GM19238 (cell line): ENCODE results near the gene SARNP.
"Not testable (repeated sequence)": the region's sequence is repeated elsewhere in the genome, so short reads cannot be mapped to it uniquely, and the experiment has no call there.

Source experiments
- DNase-seq: peaks from one replicate; pipeline ENCODE4 v3.0.0; 2011; ENCODE audit warnings: low spot score; ENCODE audit not compliant: insufficient read length

Gene SARNP

DNA sequence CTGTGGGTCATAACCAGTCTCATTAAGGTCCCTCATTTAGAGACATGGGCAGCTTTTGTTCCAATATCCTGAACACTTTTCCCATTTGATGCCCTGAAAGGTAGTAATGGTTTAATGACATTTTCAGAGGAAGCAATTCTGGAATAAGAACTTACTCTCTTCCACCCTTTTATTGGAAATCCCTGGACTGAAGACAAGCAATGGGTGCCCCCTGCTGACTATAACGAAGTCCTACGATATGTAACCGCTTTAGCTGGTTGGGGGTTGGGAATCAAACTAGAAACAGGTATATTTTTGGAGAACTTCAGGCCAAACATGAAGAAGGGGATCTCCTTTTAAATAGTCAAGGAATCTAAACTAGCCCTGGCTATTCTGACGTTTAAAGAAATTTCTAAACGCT, 20.5 kb downstream of the SARNP start:
- DNase-seq: no peak

DNA sequence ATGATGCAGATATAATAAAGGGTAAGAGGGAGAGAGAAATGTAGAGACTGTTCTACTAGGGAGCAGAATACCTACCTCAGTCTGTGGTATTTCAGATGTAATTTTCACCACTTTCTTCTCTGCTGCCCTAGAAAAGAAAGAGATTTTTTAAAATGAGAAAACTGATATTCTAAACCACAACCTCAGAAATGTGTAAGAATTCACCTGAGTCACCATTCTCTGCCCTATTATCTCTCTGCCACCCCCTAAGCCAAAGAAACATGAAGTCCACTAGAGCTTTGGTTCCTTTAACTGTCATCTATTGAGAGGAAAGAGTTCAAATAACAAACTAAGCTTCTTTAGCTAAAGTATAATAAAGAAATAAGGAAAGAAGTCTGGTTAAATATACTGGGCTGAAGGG, 21.6 kb downstream of the SARNP start:
- no peak for DNase-seq

DNA sequence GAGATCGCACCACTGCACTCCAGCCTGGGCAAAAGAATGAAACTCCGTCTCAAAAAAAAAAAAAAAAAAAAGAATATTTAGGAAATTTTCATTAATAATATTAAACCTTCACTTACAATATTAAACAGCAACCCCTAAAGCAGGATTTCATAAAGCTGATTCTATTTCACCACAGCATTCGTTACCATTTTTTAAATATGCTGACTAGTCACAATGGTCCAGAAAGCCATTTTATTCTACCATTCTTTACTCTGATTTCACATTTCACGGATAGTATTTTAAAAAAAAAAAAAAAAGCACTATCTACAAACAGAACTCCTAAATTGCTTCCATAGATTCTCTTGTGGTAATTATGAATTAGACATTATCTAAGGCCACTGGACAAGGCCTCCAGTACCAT, 27.6 kb downstream of the SARNP start:
- DNase-seq: no peak

DNA sequence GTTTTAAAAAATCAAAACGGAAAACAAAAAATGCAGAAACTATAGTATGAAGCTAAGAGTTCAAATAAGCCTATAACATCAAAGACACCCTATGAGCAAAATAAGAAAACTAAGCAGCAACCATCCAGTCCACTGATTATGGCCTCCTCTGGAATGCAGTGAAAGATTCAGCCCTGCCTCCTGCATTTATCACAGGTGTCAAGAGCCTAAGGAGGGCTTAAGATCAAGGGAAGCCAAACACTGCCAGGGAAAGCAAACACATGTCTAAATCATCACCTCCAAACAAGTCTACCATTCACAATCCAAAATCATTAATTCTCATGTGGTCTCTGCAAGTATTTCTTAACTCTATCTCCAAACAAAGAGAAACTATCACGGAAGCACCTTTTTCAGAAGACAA, 28.4 kb downstream of the SARNP start:
- no peak for DNase-seq

DNA sequence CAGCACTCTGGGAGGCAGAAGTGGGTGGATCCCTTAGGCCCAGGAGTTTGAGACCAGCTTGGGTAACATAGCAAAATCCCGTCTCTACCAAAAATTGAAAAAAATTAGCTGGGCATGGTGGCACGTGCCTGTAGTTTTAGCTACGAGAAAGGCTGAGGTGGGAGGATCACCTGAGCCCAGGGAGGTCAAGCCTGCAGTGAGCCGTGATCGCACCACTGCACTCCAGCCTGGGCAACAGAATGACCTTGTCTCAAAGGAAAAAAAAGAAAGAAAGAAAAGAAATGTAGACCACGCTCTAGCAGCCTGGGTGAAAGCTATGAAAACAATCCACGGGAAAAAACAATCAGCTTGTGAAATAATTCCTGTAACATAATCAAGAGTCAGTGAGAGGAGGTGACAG, 29.0 kb downstream of the SARNP start:
- no peak for DNase-seq

DNA sequence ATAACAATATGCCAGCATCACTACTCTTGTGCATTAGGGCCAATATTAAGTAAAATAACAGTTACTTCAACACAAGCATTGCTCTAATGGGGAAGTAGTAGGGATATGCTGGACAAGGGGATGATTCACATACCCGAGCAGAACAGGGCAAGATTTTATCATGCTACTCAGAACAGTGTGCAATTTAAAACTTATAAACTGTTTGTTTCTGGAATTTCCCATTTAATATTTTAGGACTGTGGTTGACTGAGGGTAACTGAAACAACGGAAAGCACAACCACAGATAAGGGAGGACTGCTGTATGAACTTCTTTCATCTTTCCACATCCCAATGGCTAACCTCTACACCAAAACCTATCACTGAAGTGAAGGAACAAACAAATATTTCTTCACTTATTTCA, 36.8 kb downstream of the SARNP start:
- no peak for DNase-seq

DNA sequence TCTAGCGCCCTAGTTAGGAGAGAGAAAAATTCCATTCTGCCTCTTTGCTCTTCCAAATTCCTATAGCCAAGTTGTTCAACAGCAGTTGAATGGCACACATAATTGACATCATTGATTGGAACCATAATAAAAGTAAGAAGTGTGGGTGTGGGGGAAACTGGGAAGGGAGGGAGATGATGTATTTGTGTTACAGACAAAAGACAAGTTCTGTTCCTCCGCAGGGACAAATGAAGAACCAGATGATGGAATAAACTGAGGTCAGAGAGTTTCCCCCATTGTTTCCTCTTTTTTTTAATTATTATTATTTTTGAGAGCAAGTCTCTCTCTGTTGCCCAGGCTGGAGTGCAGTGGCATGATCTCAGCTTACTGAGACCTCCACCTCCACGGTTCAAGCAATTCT, 39.7 kb downstream of the SARNP start:
- no peak for DNase-seq

DNA sequence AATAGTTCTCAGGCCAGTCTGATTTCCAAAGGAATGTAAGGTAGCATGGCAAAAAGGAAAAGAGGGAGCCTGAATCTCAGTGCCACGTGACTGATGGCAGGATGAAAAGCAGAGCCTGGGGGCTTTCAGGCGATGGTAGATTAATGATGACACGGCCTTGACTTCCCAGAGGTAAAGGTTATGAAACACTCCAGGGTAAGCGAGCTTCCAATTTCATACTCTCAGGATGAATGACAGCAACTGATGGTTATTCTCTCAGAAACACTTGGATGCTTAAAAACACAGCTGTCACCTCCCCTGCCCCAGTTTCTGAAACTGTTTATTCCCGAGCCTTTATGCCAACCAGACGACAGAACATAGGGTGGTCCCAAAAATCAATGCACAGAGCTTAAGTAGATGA, 45.8 kb downstream of the SARNP start:
- no peak for DNase-seq

DNA sequence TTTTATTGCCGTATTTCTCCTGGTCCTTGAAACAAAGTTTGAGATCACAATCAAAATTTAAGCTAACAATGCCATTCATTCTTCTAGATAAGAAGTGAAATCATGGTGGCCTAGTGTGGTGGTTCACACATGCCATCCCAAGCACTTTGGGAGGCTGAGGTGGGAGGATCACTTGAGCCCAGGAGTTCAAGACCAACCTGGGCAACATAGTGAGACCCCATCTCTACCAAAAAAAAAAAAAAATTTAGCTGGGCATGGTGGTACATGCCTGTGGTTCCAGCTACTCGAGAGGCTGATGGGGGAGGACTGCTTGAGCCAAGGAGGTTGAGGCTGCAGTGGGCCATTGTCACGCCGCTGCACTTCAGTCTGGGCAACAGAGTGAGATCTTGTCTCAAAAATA, 50.4 kb downstream of the SARNP start:
- DNase-seq: no peak

DNA sequence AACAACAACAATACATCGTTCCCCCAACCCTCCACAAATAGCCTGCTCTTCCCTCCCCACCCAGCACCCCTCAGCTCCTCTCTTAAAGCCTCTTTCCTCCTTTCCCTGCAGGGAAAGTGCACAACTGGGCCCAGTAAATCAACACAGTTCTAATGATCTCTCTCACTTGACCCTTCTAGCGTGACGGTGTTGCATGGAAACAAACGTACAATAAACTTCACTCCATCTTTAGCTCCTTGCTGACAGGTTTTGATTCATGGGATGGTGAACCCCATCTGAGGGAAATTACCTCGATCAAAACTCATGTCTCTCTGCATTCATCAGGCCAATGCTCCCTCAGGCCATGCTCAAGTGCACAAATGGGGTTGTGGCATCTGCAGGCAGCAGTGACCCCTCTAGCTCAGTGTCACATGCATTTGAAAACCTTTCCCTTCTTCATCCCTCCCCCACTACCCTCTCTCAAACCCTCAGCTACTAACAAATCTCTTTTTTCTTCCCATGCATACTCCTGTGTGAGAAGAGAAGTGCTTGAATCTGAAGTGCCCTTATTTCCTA, 51.7 kb downstream of the SARNP start:
- DNase-seq: no peak

DNA sequence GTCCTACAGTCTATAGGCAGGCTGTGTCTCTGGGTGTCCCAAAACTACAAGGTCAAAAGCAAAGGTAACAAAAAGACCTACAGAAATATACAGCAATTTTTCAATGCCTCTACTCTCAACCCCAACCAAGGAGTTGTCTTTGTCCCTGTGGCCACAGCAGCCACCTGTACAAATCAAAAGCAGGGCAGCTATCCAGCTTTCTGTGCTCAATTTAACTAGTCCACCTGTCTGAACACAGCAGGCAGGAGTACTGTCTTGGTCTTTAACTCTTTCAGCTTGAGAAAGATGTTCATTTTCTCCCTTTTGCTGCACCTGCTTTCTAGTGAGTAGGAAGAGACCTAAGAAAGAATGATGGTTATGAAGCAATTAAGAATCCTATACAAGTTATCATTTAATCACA, 54.9 kb downstream of the SARNP start:
- DNase-seq: no peak

DNA sequence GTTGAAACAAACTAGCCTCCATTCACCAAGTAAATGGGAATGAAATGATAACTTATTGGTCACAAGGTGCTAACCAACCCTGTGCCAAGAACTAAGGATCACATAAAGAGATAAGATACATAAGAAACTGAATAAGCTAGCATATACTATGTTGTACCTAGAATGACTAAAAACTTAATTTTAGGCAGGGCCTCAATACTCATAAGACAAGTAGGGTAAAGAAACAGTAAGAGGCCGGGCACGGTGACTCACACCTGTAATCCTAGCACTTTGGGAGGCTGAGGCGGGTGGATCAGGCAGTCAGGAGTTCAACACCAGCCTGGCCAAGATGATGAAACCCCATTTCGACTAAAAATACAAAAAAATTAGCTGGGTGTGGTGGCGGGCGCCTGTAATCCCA, 56.9 kb downstream of the SARNP start:
- no peak for DNase-seq

DNA sequence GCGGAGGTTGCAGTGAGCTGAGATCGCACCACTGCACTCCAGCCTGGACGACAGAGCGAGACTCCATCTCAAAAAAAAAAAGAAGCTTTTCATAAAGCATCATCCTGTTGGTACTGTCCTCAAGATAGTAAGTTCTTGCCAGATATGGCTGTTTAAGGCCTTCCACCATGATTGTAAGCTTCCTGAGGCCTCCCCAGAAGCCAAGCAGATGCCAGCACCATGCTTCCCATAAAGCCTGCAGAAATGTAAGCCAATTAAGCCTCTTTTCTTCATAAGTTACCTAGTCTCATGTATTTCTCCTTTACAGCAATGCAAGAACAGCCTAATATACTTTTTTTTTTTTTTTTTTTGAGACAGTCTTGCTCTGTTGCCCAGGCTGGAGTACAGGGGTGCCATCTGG, 58.9 kb downstream of the SARNP start:
- not testable (repeated sequence) for DNase-seq

DNA sequence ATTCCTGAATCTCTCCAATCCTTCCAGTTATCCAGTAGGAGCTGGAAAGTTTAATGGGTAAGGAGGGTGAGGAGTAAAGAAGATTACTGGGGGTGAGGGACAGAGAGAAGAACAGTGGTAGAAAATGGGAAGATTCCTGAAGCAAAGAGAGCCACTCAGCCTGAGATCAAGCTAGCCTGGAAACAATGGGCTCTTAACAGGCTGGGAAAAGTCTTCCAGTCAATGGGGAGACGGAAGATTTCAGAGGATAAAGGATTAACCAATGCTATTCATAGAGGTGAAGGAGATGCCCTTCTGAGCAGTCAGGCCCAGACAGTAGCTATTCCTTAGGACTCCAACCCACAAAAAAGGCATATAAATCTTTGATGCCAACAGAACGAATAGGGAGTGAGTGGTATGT, 59.8 kb downstream of the SARNP start:
- no peak for DNase-seq

DNA sequence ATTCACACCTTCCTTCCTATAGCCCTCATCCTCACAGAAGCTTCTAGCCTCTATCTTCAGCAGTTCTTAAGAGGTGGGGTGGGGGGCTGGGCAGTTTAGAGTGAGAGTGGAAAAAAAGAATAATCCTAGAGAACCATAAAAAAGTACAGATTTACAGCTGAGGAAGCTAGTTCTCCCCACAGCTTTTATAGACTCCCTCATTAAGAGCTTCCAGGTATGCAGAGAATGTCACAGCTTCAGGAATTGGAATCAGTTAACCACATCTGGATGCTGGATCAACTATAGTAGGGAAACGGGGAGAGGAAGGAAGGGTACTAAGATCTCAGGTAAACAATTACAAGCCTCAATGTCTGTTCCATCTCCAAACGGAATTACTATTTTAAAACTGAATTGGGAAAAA, 62.3 kb downstream of the SARNP start:
- no peak for DNase-seq

DNA sequence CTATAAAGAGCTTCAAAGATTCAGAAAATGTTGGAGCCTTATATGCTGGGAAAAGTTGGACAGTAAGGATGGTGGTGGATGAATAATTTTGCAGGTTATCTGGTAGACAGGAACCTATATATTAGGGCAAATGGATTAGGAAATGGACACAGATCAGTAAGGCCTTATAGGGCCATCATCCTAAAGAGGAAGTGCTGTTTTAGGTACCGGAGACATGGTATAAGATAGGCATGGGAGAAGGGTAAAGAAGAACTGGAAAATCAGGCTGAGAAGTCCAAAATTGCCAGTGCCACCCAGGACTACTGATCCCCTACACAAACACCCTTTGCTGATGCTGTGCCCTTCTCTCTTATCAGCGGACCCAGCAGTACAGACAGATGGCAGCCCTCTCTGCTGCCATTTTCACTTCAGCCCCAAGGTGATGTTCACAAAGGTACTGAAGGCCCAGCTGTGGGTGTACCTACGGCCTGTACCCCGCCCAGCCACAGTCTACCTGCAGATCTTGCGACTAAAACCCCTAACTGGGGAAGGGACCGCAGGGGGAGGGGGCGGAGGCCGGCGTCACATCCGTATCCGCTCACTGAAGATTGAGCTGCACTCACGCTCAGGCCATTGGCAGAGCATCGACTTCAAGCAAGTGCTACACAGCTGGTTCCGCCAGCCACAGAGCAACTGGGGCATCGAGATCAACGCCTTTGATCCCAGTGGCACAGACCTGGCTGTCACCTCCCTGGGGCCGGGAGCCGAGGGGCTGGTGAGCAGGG, 69.1 kb downstream of the SARNP start:
- no peak for DNase-seq

DNA sequence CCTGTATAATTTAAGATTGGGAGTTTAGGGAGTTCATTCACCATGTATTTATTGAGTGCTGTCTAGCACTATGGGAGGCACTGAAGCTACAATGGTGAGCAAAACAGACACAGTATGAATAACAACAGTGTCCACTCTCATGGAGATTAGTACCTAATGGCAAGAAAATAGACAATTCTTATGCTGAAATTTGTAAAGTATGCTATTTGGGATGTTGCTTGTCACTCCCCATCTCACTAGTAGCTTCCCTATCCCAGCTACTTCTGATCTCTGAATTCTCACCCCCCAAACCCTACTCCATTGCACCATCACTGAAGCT, 70.7 kb downstream of the SARNP start:
- no peak for DNase-seq

DNA sequence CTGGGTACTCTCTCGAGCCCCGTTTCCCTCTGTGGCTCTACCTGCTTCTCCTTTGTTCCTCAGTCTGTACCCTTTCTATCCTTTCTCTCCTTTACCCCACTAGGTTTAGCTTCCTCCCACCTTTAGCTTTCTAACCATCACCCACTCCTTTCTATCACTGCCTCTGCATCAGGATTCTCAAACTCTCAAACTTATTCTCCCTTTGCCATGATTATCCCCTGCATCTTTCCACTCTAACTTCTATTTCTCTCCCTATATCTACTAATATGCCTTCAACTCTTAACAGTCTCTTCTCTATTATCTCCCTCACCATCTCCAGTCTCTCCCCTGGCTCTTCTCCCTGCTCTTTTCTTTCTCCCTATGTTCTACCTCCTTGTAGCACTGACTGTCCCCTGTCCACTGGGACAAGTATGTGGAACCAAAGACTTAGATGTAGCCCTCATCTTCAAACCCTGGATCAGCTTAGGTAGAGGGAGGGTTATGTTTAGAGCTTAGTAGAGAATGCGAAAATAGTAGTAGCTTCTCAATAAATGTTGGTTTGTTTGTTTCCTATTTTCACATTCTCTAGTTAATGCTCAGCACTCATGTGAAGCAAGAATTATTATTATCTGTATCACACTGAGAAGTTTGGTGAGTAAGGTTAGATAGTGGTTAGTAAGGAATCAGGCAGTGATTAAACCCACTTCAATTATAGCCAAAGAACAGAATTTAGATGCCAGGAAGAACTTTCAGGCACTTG, 71.2 kb downstream of the SARNP start:
- DNase-seq: no peak

DNA sequence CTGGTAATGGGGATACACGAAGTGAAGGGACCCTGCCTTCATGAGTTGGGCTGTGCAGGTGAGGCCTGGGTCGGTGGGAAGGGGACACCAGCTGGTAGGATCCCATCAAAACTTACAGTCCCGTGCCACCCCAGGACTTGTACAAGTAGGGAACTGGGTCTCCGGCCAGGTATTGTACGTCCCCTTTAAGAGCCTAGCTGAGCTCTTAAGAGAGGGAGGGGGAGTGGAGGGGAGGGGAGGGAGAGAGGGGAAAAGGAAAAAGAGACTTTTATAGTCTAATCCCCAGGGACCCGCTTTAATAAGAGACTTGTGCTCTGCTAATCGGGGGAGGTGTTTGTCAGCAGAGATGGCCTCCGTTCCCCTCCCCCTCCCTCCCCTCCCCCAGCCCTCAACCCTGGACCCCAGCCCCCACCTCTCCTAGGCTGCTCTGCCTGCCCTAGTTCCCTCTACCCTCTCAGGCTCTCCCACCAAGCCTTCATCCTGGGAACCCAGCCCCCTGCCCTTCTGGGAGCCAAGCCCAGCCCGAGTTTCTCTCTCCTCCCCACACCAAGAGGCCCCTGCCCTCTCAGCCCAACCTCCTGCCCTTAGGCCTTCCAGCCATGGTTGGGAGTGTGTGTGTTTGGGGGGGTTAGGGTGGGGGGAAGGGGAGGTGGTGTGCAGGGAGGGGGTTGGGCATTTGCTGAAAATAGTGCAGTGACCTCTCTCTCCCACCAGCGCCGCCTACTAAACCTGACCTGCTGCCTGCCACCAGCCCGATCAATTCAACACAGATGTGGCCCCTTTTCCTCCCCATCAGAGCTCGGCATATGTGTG, 72.0 kb downstream of the SARNP start:
- no peak for DNase-seq

DNA sequence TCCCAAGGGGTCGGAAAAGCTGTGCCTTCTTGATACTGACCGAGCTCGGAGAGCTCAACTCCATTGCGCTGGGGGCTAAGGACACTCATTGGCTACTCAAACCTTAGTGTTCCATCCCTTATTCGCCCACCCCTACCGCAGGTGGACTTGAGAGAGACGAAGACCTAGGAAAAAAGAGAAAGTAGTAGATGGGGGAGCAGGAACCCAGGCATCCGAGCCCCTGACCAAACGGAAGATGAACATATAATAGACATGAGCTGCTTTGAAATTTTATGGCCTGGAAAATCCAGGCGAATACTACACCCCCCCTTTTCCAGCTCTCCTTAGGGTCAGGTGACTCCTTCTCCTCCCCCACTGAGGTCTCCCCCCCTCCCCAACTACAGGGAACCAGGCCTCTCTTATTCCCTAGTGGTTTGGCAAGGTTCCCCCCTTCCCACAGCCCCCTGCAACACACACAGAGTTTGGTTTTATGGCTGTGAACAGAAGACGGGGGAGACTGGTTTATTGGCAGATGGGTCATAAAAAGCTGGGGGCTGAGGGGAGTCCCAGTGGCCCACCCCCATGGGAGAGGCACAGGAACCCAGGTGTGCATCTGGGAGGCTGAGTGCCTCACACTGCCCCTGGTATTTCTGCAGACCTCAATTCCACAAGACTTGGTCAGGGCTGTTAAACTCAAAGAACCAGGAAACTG, 73.0 kb downstream of the SARNP start:
- DNase-seq: no peak
